DND-41 (cell line): ENCODE data around the gene RGCC.

Source experiments
- ATAC-seq: fragments of 200-7000 bp; cut with Tn5 transposase; 3 replicates; pipeline ENCODE4 v1.9.1; 2021; ENCODE audit warnings: low read depth; ENCODE audit not compliant: insufficient read depth
- DNase-seq: peaks from one replicate; pipeline ENCODE4 v3.0.0-alpha.2; 2020
- H2AFZ ChIP-seq: 2 replicates; pipeline ENCODE4 v1.6.0; 2012; ENCODE audit warnings: low read depth, low read length
- H3K27ac ChIP-seq: 2 replicates; pipeline ENCODE4 v1.5.1; 2012; ENCODE audit warnings: low read length, inconsistent platforms
- H3K27me3 ChIP-seq: fragments of 200-600 bp; sonication (generic); 2 replicates; pipeline ENCODE4 v1.6.0; 2012; ENCODE audit warnings: low read length, mild to moderate bottlenecking, inconsistent platforms; ENCODE audit not compliant: insufficient read depth, poor library complexity
- H3K36me3 ChIP-seq: 2 replicates; pipeline ENCODE4 v1.5.1; 2012; ENCODE audit warnings: low read length, inconsistent platforms; ENCODE audit not compliant: insufficient read depth
- H3K4me1 ChIP-seq: 2 replicates; pipeline ENCODE4 v1.5.1; 2012; ENCODE audit warnings: mild to moderate bottlenecking, low read length; ENCODE audit not compliant: insufficient read depth
- H3K4me2 ChIP-seq: 2 replicates; pipeline ENCODE4 v1.6.0; 2012; ENCODE audit warnings: mild to moderate bottlenecking, moderate library complexity, low read length, inconsistent platforms; ENCODE audit not compliant: insufficient read depth
- H3K4me3 ChIP-seq, 2 experiments: fragments of 200-600 bp in 1 of 2; shearing (Covaris generic) in 1 of 2; 2 replicates each; pipeline ENCODE4 v1.5.1; 2012 to 2016; ENCODE audit warnings: inconsistent platforms in 2 of 2, low read length in 2 of 2, mild to moderate bottlenecking in 2 of 2, low read depth in 1 of 2, moderate library complexity in 1 of 2
- H3K79me2 ChIP-seq: 2 replicates; pipeline ENCODE4 v1.6.0; 2012; ENCODE audit warnings: low read length, inconsistent platforms; ENCODE audit not compliant: insufficient read depth
- H3K9ac ChIP-seq: 2 replicates; pipeline ENCODE4 v1.6.0; 2012; ENCODE audit warnings: low read depth, mild to moderate bottlenecking, inconsistent platforms, low read length, moderate library complexity
- H3K9me3 ChIP-seq: 2 replicates; pipeline ENCODE4 v1.5.1; 2012; ENCODE audit warnings: low read length, moderate library complexity, mild to moderate bottlenecking, inconsistent platforms; ENCODE audit not compliant: insufficient read depth, severe bottlenecking
- H4K20me1 ChIP-seq: 2 replicates; pipeline ENCODE4 v1.6.0; 2012; ENCODE audit warnings: low read length; ENCODE audit not compliant: insufficient read depth
- CTCF ChIP-seq: IDR thresholded peaks from 2 replicates; pipeline ENCODE4 v1.5.1; 2012; ENCODE audit warnings: borderline replicate concordance, low read length, moderate library complexity, mild to moderate bottlenecking; ENCODE audit not compliant: poor library complexity, severe bottlenecking; ENCODE audit errors: extremely low read depth
- EZH2 ChIP-seq: IDR thresholded peaks from 3 replicates; pipeline ENCODE4 v1.6.1; 2012; ENCODE audit warnings: borderline replicate concordance, low read depth, mild to moderate bottlenecking, moderate library complexity, low read length, inconsistent platforms; ENCODE audit not compliant: severe bottlenecking

Gene RGCC

GRCh38 chr13:41500511-41500910 lies 43.2 kb downstream of the RGCC start:
- Histone ChIP-seq H3K79me2 (no peaks in the 10 kb centered on the region), H3K27me3 (no peaks in the 10 kb centered on the region), H4K20me1 (no peaks in the 10 kb centered on the region), H3K27ac (no peak overlapping the region), H3K4me3 (no peak overlapping the region), H3K9me3 (no peaks in the 10 kb centered on the region), H3K4me1 (peaks cover 15% of the 10 kb centered on the region), H3K4me2 (no peak overlapping the region), H3K36me3 (no peaks in the 10 kb centered on the region), H3K9ac (no peak overlapping the region), H2AFZ (no peak overlapping the region)
- no peak for TF ChIP-seq CTCF
- no peak for TF ChIP-seq EZH2
- ATAC-seq (peak; percentile 70), DNase-seq (peak; percentile 21)

DNA sequence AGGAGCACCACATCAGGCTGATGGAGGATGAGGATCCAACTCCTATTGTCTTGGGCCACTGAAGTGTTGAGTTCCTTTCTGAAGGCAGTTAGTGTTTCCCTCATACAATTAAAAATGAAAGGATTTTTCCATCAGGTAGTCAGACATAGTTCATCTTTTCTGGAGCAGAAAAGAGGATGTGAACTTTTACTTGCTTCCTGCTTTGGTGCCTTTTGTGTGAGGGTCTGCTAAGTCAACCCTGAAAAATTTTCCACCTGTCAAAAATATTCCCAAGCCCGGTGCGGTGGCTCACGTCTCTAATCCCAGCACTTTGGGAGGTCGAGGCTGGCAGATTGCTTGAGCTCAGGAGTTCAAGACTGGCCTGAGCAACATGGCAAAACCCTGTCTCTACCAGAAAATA lies 43.9 kb downstream of the RGCC start:
- H3K4me1 ChIP-seq: peaks cover 15% of the 10 kb centered on the region
- no peak overlapping the region for H2AFZ ChIP-seq
- TF ChIP-seq CTCF (no peak), EZH2 (no peak)
- no peaks in the 10 kb centered on the region for H4K20me1 ChIP-seq
- no peaks in the 10 kb centered on the region for H3K79me2 ChIP-seq
- H3K27me3 ChIP-seq: no peaks in the 10 kb centered on the region
- H3K36me3 ChIP-seq: no peaks in the 10 kb centered on the region
- ATAC-seq: no peak
- H3K9ac ChIP-seq: no peak overlapping the region
- H3K4me3 ChIP-seq: no peak overlapping the region
- no peaks in the 10 kb centered on the region for H3K9me3 ChIP-seq
- DNase-seq: no peak
- no peak overlapping the region for H3K27ac ChIP-seq
- no peak overlapping the region for H3K4me2 ChIP-seq

DNA sequence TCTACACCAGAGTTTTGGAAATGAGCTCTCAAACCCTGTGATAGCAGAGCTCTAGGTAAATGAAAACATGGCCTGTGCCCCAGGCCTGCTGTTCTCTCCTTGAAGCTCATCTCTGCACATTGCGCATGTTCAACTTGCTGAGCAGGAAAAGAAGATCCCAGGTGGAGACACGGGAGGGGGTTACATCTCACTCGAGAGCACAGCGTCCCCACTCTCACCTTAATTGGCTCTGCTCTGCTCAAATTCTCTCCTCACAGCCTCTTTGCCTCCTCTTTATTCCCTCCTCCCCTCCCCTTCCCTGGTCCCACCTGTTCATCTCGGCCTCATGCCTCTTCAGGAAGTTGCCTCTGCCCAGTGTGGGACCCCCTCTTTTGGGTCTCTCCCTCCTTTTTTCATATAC lies 44.7 kb downstream of the RGCC start:
- no peak overlapping the region for H3K4me2 ChIP-seq
- peak overlapping the region; percentile 49; the same call in 1 of the 2 replicates for H2AFZ ChIP-seq
- ATAC-seq (no peak), DNase-seq (no peak)
- peaks cover 15% of the 10 kb centered on the region for H3K4me1 ChIP-seq
- no peaks in the 10 kb centered on the region for H4K20me1 ChIP-seq
- H3K27me3 ChIP-seq: no peaks in the 10 kb centered on the region
- TF ChIP-seq EZH2 (no peak), CTCF (no peak)
- H3K9me3 ChIP-seq: no peaks in the 10 kb centered on the region
- no peaks in the 10 kb centered on the region for H3K79me2 ChIP-seq
- H3K4me3 ChIP-seq: no peak overlapping the region
- H3K9ac ChIP-seq: no peak overlapping the region
- H3K27ac ChIP-seq: 0 out of 2 replicates have a peak overlapping the region, but pooled peaks have one; percentile 30
- no peaks in the 10 kb centered on the region for H3K36me3 ChIP-seq

- Histone ChIP-seq H3K9me3 (no peaks in the 10 kb centered on the region), H3K9ac (no peak overlapping the region)
- ATAC-seq: peak; percentile 54
These were observed 45.3 kb downstream of the RGCC start for GRCh38 chr13:41502673-41503072.

More at GRCh38 chr13:41502673-41503072, 45.3 kb downstream of the RGCC start:
- no peaks in the 10 kb centered on the region for H3K27me3 ChIP-seq
- H3K4me1 ChIP-seq: peaks cover 15% of the 10 kb centered on the region
- peak; percentile 26 for DNase-seq
- TF ChIP-seq CTCF (no peak), EZH2 (no peak)
- H3K36me3 ChIP-seq: no peaks in the 10 kb centered on the region
- no peaks in the 10 kb centered on the region for H3K79me2 ChIP-seq
- H2AFZ ChIP-seq: no peak overlapping the region; the same call in 1 of the 2 replicates
- no peak overlapping the region for H3K4me2 ChIP-seq
- H3K27ac ChIP-seq: 0 out of 2 replicates have a peak overlapping the region, but pooled peaks have one; percentile 2
- no peak overlapping the region for H3K4me3 ChIP-seq
- H4K20me1 ChIP-seq: no peaks in the 10 kb centered on the region
